Uterus (tissue), 2 donors: ENCODE results near the gene CCDC50.

Source experiments
- POLR2A ChIP-seq, 2 donors: fragments of 450-650 bp; IDR thresholded peaks; one replicate each; pipeline ENCODE4 v1.6.1; 2016; ENCODE audit warnings: antibody characterized with exemption in 2 of 2, mild to moderate bottlenecking in 1 of 2, moderate library complexity in 1 of 2
- TF ChIP-seq, protein P1 (sequence below), 4 experiments: fragments of 200-600 bp in 2 of 4; fragments of 450-650 bp in 2 of 4; sonication (generic) in 2 of 4; IDR thresholded peaks; one replicate each; pipeline ENCODE4 v1.5.1; 2016 to 2019; ENCODE audit warnings: antibody characterized with exemption in 4 of 4, mild to moderate bottlenecking in 2 of 4, moderate library complexity in 1 of 4

DNA sequence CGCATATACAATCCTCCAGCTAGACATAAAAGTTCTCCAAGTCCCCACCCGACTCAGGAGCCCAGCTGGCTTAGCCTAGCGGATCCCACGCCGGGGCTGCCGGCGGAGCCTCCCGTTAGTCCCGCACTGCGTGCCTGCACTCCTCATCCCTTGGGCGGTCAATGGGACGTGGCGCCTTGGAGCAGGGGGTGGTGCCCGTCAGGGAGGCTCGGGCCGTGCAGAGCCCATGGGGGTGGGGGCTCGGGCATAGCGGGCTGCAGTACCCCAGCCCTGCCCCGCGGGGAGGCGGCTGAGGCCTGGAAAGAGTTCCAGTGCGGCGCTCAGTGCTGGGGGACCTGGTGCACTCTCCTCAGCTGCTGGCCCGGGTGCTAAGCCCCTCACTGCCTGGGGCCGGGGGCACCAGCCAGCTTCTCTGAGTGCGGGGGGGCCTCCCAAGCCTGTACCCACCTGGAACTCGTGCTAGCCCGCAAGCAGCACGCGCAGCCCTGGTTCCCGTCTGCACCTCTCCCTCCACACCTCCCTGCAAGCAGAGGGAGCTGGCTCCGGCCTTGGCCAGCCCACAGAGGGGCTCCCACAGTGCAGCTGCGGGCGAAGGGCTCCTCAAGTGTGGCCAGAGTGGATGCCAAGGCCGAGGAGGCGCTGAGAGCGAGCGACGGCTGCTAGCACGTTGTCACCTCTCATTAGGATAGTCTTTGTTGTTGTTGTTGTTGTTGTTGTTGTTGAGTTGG is 12.2 kb upstream of the CCDC50 start:
- TF ChIP-seq, protein P1, sequence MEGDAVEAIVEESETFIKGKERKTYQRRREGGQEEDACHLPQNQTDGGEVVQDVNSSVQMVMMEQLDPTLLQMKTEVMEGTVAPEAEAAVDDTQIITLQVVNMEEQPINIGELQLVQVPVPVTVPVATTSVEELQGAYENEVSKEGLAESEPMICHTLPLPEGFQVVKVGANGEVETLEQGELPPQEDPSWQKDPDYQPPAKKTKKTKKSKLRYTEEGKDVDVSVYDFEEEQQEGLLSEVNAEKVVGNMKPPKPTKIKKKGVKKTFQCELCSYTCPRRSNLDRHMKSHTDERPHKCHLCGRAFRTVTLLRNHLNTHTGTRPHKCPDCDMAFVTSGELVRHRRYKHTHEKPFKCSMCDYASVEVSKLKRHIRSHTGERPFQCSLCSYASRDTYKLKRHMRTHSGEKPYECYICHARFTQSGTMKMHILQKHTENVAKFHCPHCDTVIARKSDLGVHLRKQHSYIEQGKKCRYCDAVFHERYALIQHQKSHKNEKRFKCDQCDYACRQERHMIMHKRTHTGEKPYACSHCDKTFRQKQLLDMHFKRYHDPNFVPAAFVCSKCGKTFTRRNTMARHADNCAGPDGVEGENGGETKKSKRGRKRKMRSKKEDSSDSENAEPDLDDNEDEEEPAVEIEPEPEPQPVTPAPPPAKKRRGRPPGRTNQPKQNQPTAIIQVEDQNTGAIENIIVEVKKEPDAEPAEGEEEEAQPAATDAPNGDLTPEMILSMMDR (IDR thresholded peaks at IDR 0.05) = no peak
- TF ChIP-seq POLR2A (IDR thresholded peaks at IDR 0.05) = no peak
